IPS-20b (cell line): ENCODE measurements around the gene LRP1-AS.

Experiments
- H3K27ac ChIP-seq: one replicate; pipeline ENCODE4 v1.5.1; 2013; ENCODE audit warnings: low read length
- H3K27me3 ChIP-seq: 2 replicates; pipeline ENCODE4 v1.6.1; 2013; ENCODE audit warnings: mild to moderate bottlenecking, low read length, inconsistent platforms; ENCODE audit not compliant: insufficient read depth
- H3K36me3 ChIP-seq: 2 replicates; pipeline ENCODE4 v1.6.1; 2013; ENCODE audit warnings: low read depth, mild to moderate bottlenecking, inconsistent platforms, low read length, moderate library complexity; ENCODE audit not compliant: insufficient read depth
- H3K4me1 ChIP-seq: 2 replicates; pipeline ENCODE4 v1.6.1; 2013; ENCODE audit warnings: mild to moderate bottlenecking, control low read depth, inconsistent platforms, low read length, moderate library complexity; ENCODE audit not compliant: insufficient read depth
- H3K4me3 ChIP-seq: 2 replicates; pipeline ENCODE4 v1.5.1; 2013; ENCODE audit warnings: mild to moderate bottlenecking, low read length, inconsistent platforms
- H3K9ac ChIP-seq: 2 replicates; pipeline ENCODE4 v1.6.1; 2013; ENCODE audit warnings: low read depth, mild to moderate bottlenecking, inconsistent platforms, low read length, moderate library complexity
- H3K9me3 ChIP-seq: 2 replicates; pipeline ENCODE4 v1.6.1; 2013; ENCODE audit warnings: mild to moderate bottlenecking, low read depth, low read length, inconsistent platforms; ENCODE audit not compliant: insufficient read depth

The LRP1-AS gene

DNA sequence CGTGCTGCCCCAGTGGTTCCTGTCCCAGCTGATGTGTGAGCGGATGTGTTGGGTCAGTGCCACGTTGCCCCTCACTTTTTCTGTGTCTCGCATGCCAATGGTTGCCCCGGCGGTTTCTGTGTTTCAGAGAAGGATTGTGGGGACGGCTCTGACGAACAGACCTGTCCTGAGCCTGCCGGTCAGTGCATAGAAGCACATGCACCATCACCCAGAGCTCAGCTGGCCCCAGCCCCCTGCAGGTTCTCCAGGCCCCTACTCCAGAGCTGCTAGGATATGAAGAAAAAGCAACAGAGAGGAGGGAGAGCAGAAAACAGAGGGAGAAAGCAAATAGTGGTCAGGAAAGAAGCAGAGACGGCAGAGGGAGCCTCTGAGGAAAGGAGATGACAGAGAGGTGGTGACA lies 20.6 kb upstream of the LRP1-AS start:
- H3K27me3 ChIP-seq, result no peaks in the 10 kb centered on the region
- H3K36me3 ChIP-seq, result peaks cover 88% of the 10 kb centered on the region
- H3K9ac ChIP-seq, result no peak overlapping the region
- no peaks in the 10 kb centered on the region for H3K9me3 ChIP-seq
- H3K4me3 ChIP-seq, result no peak overlapping the region
- no peaks in the 10 kb centered on the region for H3K4me1 ChIP-seq
- no peak overlapping the region for H3K27ac ChIP-seq

DNA sequence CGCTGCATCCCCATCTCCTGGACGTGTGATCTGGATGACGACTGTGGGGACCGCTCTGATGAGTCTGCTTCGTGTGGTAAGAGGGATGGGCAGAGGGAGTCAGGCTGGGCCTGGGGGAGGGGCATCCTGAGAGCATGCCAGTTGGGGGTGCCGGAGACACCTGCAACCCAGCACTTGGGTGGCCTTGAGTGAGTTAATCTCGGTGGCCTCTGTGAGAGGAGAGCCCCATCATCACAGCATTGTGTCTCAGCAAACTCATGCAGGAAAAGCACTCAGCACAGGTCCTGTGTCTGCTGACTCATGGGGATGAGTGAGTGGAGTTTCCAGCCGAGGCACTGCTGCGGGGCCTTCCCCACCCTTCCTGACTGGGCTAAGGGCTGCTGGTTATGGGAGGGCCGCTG lies 19.6 kb upstream of the LRP1-AS start:
- no peak overlapping the region for H3K4me3 ChIP-seq
- no peaks in the 10 kb centered on the region for H3K4me1 ChIP-seq
- no peaks in the 10 kb centered on the region for H3K27me3 ChIP-seq
- no peaks in the 10 kb centered on the region for H3K9me3 ChIP-seq
- no peak overlapping the region for H3K9ac ChIP-seq
- H3K36me3 ChIP-seq, result peaks cover 92% of the 10 kb centered on the region
- H3K27ac ChIP-seq, result no peak overlapping the region

DNA sequence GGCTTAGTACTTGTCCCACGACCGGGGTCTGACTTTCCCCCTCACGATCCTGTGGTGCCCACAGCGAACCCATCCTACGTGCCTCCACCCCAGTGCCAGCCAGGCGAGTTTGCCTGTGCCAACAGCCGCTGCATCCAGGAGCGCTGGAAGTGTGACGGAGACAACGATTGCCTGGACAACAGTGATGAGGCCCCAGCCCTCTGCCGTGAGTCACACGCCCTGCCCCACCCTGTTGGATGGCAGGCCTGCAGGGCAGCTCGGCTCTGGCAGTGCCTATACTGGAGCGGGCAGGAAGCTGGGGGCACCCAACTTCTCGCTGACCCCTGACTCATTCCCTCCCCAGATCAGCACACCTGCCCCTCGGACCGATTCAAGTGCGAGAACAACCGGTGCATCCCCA lies 18.3 kb upstream of the LRP1-AS start:
- Histone ChIP-seq H3K9me3 (no peaks in the 10 kb centered on the region), H3K4me3 (no peak overlapping the region), H3K27ac (no peak overlapping the region), H3K4me1 (no peaks in the 10 kb centered on the region), H3K27me3 (no peaks in the 10 kb centered on the region), H3K9ac (no peak overlapping the region), H3K36me3 (peaks cover 96% of the 10 kb centered on the region)

DNA sequence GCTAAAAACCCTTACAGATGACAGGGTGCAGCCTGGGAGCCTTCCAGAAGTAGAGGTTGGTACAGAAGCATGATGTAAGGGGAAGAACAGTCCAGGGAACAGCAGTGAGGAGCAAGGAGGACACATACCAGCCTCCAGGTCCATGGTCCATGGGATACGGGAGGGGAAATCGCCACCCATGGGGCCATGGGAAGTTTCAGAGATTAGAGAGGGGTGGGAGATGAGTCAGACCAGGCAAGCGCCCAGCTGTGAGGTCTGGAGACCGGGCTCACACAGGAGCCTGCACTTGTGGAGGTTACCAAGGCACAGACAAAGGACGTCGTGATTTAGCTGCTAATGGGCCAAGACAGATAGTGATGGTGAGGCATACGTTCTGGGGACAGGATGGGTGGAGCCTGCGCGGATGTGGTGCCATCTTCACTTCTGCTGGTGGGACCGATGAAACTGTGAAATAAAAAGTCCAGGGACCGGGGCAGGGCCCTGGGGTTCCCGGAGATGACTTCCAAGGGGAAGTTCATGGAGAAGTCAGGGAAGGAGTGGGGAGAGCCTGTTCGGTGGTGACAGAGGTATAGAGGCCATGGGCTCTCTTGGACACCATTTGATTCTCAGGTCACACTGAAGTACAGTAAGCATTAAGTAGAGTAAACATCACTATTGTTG lies 17.7 kb upstream of the LRP1-AS start:
- H3K36me3 ChIP-seq, result peaks cover 96% of the 10 kb centered on the region
- no peaks in the 10 kb centered on the region for H3K9me3 ChIP-seq
- H3K27ac ChIP-seq, result no peak overlapping the region
- no peak overlapping the region for H3K4me3 ChIP-seq
- H3K4me1 ChIP-seq, result no peaks in the 10 kb centered on the region
- H3K9ac ChIP-seq, result no peak overlapping the region
- H3K27me3 ChIP-seq, result no peaks in the 10 kb centered on the region

DNA sequence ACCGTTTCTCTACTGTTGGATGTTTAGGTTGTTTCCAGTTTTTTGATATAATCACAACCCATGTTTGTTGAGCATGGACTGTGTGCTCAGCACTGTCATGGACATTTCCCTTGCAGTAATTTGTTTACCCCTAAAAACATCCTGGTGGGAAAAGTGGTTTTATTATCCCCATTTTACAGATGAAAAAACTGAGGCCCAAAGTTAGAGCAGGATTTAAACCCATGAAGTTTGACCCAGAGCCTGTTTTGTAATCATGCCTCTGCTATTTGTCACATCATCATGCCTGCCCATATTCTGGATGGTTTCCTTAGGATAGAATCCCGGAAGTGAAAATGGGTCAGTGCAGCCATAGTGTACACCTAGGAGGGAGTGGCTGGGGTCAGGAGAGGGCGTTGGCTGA lies 17.0 kb upstream of the LRP1-AS start:
- no peaks in the 10 kb centered on the region for H3K9me3 ChIP-seq
- no peak overlapping the region for H3K4me3 ChIP-seq
- no peak overlapping the region for H3K9ac ChIP-seq
- H3K27ac ChIP-seq, result no peak overlapping the region
- no peaks in the 10 kb centered on the region for H3K4me1 ChIP-seq
- peaks cover 96% of the 10 kb centered on the region for H3K36me3 ChIP-seq
- H3K27me3 ChIP-seq, result no peaks in the 10 kb centered on the region

DNA sequence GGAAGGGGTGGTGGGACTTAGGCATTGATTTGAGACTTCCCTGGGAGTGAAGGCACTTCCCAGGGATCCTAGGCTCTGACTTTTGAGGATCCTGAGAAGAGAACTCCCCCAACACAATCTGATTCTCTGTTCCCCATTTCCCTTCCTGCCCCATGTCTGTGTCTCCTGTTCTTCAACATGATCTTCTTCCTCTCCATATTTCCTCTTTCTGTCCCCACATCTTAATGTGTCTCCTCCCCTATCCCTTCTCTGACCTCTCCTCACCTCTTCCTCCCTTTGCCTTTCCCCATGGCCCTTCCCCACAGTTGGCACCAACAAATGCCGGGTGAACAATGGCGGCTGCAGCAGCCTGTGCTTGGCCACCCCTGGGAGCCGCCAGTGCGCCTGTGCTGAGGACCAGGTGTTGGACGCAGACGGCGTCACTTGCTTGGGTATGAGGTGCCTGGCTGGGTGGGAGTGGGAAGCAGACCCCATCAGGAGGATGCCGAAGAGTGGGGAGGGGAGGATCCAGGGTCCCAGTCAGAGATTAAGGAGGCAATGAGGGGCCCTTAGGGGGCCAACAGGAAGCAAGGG lies 15.2 kb upstream of the LRP1-AS start:
- Histone ChIP-seq H3K27me3 (no peaks in the 10 kb centered on the region), H3K36me3 (peaks cover 98% of the 10 kb centered on the region), H3K4me1 (no peaks in the 10 kb centered on the region), H3K9ac (no peak overlapping the region), H3K9me3 (no peaks in the 10 kb centered on the region), H3K27ac (no peak overlapping the region), H3K4me3 (no peak overlapping the region)

DNA sequence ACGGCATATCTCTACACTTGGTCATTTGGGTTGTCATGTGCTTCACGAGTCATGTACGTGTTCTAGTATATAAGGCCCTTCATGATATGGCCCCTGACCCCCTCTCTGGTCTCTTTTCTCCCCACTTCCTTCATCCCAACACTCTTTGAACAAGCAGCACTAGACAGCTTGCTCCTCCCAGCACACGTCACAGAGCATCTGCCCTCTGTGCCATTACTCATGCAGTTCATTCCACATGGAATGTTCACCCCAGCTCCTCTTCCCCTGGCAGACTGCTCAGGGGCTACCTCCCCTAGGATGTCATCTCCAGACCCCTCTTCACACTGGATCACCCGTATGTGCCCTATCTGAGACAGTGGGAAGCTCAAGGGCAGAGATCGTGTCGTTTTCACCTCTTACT lies 14.1 kb upstream of the LRP1-AS start:
- Histone ChIP-seq H3K4me3 (no peak overlapping the region), H3K36me3 (peaks cover 98% of the 10 kb centered on the region), H3K9ac (no peak overlapping the region), H3K4me1 (no peaks in the 10 kb centered on the region), H3K27ac (no peak overlapping the region), H3K27me3 (no peaks in the 10 kb centered on the region), H3K9me3 (no peaks in the 10 kb centered on the region)

DNA sequence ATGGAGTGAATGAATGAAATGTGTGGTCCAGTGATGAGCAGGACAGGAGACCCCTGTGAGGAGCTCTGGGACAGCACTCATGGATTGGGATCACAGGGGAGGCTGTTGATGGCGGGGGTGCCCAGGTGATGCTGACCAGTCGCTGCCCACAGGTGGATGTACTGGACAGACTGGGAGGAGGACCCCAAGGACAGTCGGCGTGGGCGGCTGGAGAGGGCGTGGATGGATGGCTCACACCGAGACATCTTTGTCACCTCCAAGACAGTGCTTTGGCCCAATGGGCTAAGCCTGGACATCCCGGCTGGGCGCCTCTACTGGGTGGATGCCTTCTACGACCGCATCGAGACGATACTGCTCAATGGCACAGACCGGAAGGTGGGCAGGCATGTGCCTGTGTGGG lies 13.3 kb upstream of the LRP1-AS start:
- Histone ChIP-seq H3K36me3 (peaks cover 98% of the 10 kb centered on the region), H3K4me1 (no peaks in the 10 kb centered on the region), H3K9me3 (no peaks in the 10 kb centered on the region), H3K27me3 (no peaks in the 10 kb centered on the region), H3K4me3 (no peak overlapping the region), H3K27ac (no peak overlapping the region), H3K9ac (no peak overlapping the region)

DNA sequence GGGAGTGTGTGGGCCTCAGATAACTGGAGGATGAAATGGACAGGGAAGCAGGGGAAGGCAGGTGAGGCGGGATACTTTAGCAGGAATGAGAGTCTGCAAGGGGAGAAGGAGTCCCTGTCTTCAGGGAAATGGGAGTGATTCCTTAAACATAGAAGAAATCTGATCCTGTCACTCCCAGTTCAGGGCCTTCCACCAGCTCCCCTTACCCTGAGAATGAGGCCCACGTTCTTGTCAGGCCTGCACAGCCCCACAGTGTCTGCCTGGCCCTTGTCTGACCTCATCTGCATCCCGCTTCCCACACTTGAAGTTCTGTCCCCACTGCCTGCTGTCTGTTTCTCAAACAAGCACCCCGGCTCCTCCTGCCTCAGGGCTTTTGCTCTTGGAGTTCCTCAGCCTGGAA lies 12.6 kb upstream of the LRP1-AS start:
- no peak overlapping the region for H3K9ac ChIP-seq
- peaks cover 99% of the 10 kb centered on the region for H3K36me3 ChIP-seq
- H3K27me3 ChIP-seq, result no peaks in the 10 kb centered on the region
- H3K4me3 ChIP-seq, result no peak overlapping the region
- no peak overlapping the region for H3K27ac ChIP-seq
- H3K9me3 ChIP-seq, result no peaks in the 10 kb centered on the region
- no peaks in the 10 kb centered on the region for H3K4me1 ChIP-seq

DNA sequence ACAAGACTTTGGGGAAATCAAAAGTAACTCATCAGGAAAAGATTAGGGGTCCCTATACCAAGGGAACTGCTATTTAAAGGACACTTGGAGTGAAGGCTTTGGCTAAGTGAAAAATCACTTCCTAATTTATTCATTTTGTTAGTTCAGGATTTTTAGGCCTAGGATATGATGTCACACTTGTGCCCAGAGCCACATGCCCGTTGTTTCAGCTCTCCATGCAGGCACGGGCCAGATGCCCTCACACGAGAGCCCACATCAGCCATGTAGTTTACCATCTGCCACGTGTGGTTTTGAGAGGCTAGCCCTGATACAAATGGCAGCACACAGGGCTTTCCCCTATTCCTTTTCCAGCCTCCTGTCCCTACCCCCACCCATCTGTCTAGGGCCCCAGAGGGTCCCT lies 11.9 kb upstream of the LRP1-AS start:
- Histone ChIP-seq H3K27ac (no peak overlapping the region), H3K27me3 (no peaks in the 10 kb centered on the region), H3K9me3 (no peaks in the 10 kb centered on the region), H3K4me3 (no peak overlapping the region), H3K36me3 (peaks cover 99% of the 10 kb centered on the region), H3K4me1 (no peaks in the 10 kb centered on the region), H3K9ac (no peak overlapping the region; the same call in 1 of the 2 replicates)

DNA sequence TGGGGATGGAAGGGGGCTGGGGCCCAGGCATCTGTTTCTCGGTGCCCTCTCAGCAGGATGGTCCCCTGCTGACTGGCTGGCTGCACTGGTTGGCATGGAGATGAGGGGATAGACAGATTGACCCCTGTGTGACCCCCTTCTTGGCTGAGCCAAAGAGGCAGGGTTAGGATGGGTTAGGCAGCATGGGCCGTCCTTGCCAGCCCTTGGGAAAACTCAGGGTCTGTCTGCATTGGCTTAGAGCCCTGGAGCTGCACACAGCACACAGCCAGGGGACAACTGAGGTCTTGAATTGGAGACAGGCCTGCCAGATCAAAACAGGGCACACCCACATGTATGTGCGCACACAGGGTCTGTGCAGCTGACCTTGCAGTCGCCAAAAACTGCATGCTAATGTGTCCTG lies 11.2 kb upstream of the LRP1-AS start:
- H3K36me3 ChIP-seq, result peaks cover 99% of the 10 kb centered on the region
- no peak overlapping the region for H3K9ac ChIP-seq
- H3K27ac ChIP-seq, result no peak overlapping the region
- H3K4me1 ChIP-seq, result no peaks in the 10 kb centered on the region
- H3K27me3 ChIP-seq, result no peaks in the 10 kb centered on the region
- H3K4me3 ChIP-seq, result no peak overlapping the region
- no peaks in the 10 kb centered on the region for H3K9me3 ChIP-seq

DNA sequence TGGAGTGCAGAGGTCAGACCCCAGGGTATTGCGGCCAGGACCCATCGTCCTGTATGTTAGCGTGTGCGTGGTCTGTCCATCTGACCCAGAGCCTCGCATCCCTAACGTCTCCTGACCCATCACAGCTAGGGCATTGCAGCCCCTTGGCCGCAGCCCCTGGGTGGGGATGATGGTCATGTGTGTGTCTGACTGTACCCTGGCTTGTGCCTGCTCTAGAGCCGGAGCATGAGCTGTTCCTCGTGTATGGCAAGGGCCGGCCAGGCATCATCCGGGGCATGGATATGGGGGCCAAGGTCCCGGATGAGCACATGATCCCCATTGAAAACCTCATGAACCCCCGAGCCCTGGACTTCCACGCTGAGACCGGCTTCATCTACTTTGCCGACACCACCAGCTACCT lies 10.8 kb upstream of the LRP1-AS start:
- no peaks in the 10 kb centered on the region for H3K9me3 ChIP-seq
- H3K27me3 ChIP-seq, result no peaks in the 10 kb centered on the region
- H3K4me1 ChIP-seq, result no peaks in the 10 kb centered on the region
- H3K9ac ChIP-seq, result no peak overlapping the region
- no peak overlapping the region for H3K27ac ChIP-seq
- H3K36me3 ChIP-seq, result peaks cover 98% of the 10 kb centered on the region
- no peak overlapping the region for H3K4me3 ChIP-seq
